Small intestine (tissue), 7 donors: Measurements from ENCODE around the gene C1orf122. TPM values are rescaled to one million over a fixed set of nuclear protein-coding genes. Genes with fewer than 3 reads are reported as not detected.

Source experiments
- DNase-seq, 2 donors: peaks; one replicate each; pipeline versions ENCODE4 v3.0.0 to v3.0.0-alpha.2; 2013
- FAIRE-seq: peaks from 2 replicates; lab custom pipeline; 2012; peaks lifted over from hg19 to GRCh38; lab: Jason Lieb, UNC
- H3K27ac ChIP-seq, 3 donors: one replicate each; pipeline ENCODE4 v1.5.1; 2013; ENCODE audit warnings: low read length in 2 of 3, mild to moderate bottlenecking in 2 of 3, control low read depth in 1 of 3, inconsistent platforms in 1 of 3, low read depth in 1 of 3, moderate library complexity in 1 of 3
- H3K27me3 ChIP-seq, 3 donors: one replicate each; pipeline ENCODE4 v1.6.1; 2013; ENCODE audit warnings: low read length in 3 of 3, inconsistent platforms in 1 of 3; ENCODE audit not compliant: control insufficient read depth in 3 of 3, insufficient read depth in 3 of 3
- H3K36me3 ChIP-seq, 3 donors: one replicate each; pipeline ENCODE4 v1.6.1; 2013; ENCODE audit warnings: low read length in 3 of 3, inconsistent platforms in 1 of 3, low read depth in 1 of 3, mild to moderate bottlenecking in 1 of 3, moderate library complexity in 1 of 3; ENCODE audit not compliant: control insufficient read depth in 3 of 3, insufficient read depth in 2 of 3
- H3K4me1 ChIP-seq, 3 donors: one replicate each; pipeline ENCODE4 v1.6.1; 2013; ENCODE audit warnings: low read length in 2 of 3, inconsistent platforms in 1 of 3, low read depth in 1 of 3, mild to moderate bottlenecking in 1 of 3, moderate library complexity in 1 of 3; ENCODE audit not compliant: control insufficient read depth in 3 of 3, insufficient read depth in 2 of 3
- H3K4me3 ChIP-seq, 3 donors: one replicate each; pipeline ENCODE4 v1.5.1; 2013; ENCODE audit warnings: low read length in 3 of 3, control low read depth in 1 of 3, inconsistent platforms in 1 of 3, low read depth in 1 of 3, mild to moderate bottlenecking in 1 of 3, moderate library complexity in 1 of 3
- H3K9me3 ChIP-seq, 2 donors: one replicate each; pipeline ENCODE4 v1.6.1; 2013; ENCODE audit warnings: low read depth in 1 of 2, low read length in 1 of 2; ENCODE audit not compliant: control insufficient read depth in 2 of 2, insufficient read depth in 1 of 2
- WGBS, 3 donors: extraction: QIAGEN DNeasy Blood & Tissue Kit; methylation state at CpG; one replicate each; pipeline ENCODE4 v1.1.7; 2013; 5-methylcytosine and 5-hydroxymethylcytosine counted together
- polyA plus RNA-seq, 4 donors: library from polyadenylated mRNA; stranded (reverse) in 3 of 4; unstranded in 1 of 4; fragments of 200-250 nt in 3 of 4; fragments of 120-200 nt in 1 of 4; gene quantifications; one replicate each; pipeline versions ENCODE4 v1.2.1 to v1.2.3, GENCODE V29; 2013
- donor health status: healthy with polysubstance abuse.
- donor health status: control.
- donor health status: control.
- donor health status: Bipolar disorder and iron deficiency.
- donor health status: healthy.

The C1orf122 gene
- polyA plus RNA-seq, 4 donors = 29.6 to 44.0 (median 38.6) TPM

DNA sequence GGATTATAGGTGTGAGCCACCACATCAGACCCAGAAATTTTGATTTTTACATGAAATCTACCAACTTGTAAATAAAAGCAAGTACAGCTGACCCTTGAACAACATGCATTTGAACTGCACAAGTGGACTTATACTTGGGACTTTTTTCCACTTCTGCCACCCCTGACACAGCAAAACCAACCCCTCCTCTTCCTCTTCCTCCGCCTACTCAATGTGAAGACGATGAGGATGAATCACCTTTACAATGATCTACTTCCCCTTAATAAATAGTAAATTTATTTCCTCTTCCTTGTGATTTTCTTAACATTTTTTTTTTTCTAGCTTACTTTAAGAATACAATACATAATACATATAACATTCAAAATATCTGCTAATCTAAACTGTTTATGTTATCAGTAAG is 17.9 kb downstream of the C1orf122 start:
- H3K36me3 ChIP-seq = peaks cover 6 to 22% (median 11%) of the 10 kb centered on the region in 3 donors
- 49 to 67% (median 64%) methylated on average over 2 of the region's 2 CpGs for WGBS, 3 donors
- no peak for FAIRE-seq

DNA sequence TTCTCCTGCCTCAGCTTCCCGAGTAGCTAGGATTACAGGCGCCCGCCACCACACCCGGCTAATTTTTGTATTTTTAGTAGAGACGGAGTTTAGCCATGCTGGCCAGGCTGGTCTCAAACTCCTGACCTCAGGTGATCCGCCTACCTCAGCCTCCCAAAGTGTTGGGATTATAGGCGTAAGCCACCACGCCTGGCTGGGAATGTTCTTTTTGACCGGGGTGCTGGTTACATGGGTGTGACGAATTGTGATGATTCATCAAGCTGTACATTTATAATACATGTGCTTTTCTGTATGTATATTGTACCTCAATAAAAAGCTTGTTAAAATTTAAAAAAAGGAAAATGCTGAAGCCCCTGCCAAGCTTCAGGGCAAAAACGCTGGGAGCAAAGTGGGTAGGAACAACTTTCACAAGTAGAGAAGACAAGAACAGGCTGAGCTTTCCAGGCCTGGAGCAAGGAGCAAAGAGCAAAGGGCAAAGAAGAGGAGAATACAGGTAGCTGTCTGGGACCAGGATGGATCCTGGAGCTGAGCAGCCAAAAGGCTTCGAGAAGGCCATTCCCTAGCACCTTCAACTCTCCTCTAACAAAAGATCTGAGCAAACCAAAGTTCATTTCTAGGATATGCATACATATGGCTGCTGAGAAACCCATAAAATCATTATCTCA is 21.0 kb downstream of the C1orf122 start:
- Histone ChIP-seq H3K9me3 (no peaks in the 10 kb centered on the region), H3K4me1 (no peaks in the 10 kb centered on the region), H3K27me3 (no peaks in the 10 kb centered on the region), H3K27ac (peak overlapping the region in 2 of 3 donors; percentile 54 to 64), H3K36me3 (peaks cover 4 to 16% (median 4%) of the 10 kb centered on the region in 3 donors), H3K4me3 (no peak overlapping the region)
- FAIRE-seq = no peak
- DNase-seq = peak; percentile 30 to 80
- 65 to 83% (median 72%) methylated on average over 12 of the region's 12 CpGs for WGBS, 3 donors

More for the DNA sequence above, 17.9 kb downstream of the C1orf122 start:
- no peak overlapping the region for H3K27ac ChIP-seq
- H3K4me1 ChIP-seq = no peaks in the 10 kb centered on the region
- no peaks in the 10 kb centered on the region for H3K9me3 ChIP-seq
- H3K4me3 ChIP-seq = no peak overlapping the region
- DNase-seq = no peak
- no peaks in the 10 kb centered on the region for H3K27me3 ChIP-seq

DNA sequence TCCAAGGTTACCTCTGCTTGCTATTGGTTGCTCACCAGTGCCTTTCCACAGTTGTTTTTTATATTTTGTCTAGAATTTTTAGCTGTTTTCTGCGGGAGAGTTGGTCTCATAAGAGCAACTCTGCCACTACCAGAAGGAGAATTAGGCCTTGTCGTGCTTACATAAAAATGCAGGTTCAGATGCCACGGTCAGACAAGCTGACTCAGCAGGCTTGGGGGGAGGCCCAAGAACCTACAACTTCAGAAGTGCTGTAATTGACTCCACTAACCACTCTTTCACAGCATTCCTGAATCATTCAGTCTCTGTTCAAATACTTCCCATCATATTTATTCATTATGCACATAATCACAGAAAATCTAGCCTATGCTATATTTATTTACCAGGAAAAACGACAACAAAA is 23.5 kb downstream of the C1orf122 start:
- Histone ChIP-seq H3K36me3 (peaks cover 6 to 21% (median 10%) of the 10 kb centered on the region in 3 donors), H3K27ac (no peak overlapping the region), H3K4me3 (no peak overlapping the region), H3K9me3 (no peaks in the 10 kb centered on the region), H3K27me3 (no peaks in the 10 kb centered on the region), H3K4me1 (no peaks in the 10 kb centered on the region)
- no peak for DNase-seq
- 94 to 100% (median 94%) methylated on average over 4 of the region's 4 CpGs for WGBS, 3 donors
- FAIRE-seq = no peak

DNA sequence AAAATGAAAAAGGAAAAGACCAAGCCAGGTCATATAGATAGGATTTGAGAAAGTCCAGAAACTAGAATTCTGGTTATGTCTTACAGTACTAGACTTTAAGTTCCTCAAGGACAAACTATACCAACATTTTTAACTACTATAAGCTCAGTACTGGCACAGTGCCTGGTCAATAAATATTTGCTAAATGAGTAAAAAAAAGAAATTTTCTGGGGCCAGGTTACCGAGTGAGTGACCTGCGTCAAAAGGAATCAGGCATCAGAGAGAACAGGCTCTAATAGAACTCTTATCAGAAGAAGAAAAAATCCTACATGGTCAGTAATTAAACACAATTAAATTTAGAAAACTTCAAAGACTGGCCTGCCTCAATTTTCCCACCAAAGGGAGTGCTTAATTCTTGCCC is 24.2 kb downstream of the C1orf122 start:
- Histone ChIP-seq H3K36me3 (peaks cover 6 to 19% (median 10%) of the 10 kb centered on the region in 3 donors), H3K27ac (no peak overlapping the region), H3K4me1 (no peaks in the 10 kb centered on the region), H3K4me3 (no peak overlapping the region), H3K9me3 (no peaks in the 10 kb centered on the region), H3K27me3 (no peaks in the 10 kb centered on the region)
- DNase-seq = no peak
- FAIRE-seq = no peak
- WGBS, 3 donors = 75 to 93% (median 86%) methylated on average over 2 of the region's 2 CpGs

DNA sequence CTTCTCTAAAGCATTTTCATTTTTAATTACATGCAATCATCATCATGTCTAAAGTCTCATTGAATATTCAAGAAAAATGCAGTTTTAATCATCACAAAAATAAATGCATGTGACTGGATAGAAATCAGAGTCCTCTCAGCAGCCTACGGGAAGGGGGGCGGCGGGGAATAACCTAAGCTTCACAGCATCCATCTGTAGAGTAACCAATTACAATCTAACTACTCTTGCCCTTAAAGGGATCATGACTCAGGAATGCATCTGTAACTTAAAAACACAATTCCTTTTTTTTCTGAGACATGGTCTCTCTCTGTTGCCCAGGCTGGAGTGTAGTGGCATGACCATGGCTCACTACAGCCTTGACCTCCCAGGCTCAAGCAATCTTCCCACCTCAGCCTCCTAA is 29.2 kb downstream of the C1orf122 start:
- Histone ChIP-seq H3K36me3 (peaks cover 17 to 31% (median 18%) of the 10 kb centered on the region in 3 donors), H3K4me3 (no peak overlapping the region), H3K4me1 (no peaks in the 10 kb centered on the region), H3K27ac (no peak overlapping the region), H3K27me3 (no peaks in the 10 kb centered on the region), H3K9me3 (no peaks in the 10 kb centered on the region)
- DNase-seq = no peak
- WGBS, 3 donors = 67 to 94% (median 82%) methylated on average over 3 of the region's 3 CpGs
- FAIRE-seq = no peak

DNA sequence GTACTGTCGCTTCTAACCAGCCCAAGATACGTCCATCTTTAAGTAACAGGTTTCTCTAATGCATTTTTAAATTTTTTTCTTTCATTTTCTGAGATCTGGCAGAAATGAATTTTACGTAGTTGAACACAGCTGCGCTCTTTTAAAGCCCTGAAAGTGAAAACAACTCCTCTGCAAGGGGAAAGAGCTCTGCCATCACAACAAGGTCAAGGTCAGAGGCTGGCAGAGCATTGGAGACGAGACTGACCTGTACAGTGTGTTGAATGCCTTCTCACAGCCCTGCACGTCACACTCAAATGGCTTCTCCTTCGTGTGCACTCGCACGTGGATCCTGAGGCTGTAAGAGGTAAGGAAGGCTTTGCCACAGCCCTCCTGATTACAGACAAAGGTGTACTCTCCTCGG is 32.1 kb downstream of the C1orf122 start:
- DNase-seq (no peak), FAIRE-seq (no peak)
- no peaks in the 10 kb centered on the region for H3K27me3 ChIP-seq
- no peaks in the 10 kb centered on the region for H3K9me3 ChIP-seq
- peaks cover 0 to 2% (median 0%) of the 10 kb centered on the region in 3 donors for H3K4me1 ChIP-seq
- peaks cover 8 to 23% (median 19%) of the 10 kb centered on the region in 3 donors for H3K36me3 ChIP-seq
- WGBS, 3 donors = 94 to 95% (median 94%) methylated on average over 10 of the region's 10 CpGs
- H3K4me3 ChIP-seq = no peak overlapping the region
- H3K27ac ChIP-seq = no peak overlapping the region

DNA sequence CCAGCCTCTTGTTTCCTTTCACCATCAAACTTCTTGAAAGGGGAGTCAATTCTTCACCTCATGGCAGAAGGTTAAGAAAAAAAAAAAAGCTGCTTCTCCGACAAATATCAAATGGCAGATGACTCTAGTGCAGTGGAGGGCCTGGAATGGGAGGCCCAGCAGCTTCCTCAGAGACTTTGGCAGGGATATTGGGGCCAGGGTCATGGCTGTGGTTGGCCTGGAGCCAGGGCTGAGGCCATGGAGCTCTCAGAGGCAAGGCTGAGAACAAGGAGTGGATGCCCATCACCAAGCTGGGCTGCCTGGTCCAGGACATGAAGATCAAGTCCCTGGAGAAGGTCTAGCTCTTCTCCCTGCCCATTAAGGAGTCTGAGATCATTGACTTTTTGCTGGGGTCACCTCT is 33.1 kb downstream of the C1orf122 start:
- Histone ChIP-seq H3K36me3 (peaks cover 8 to 25% (median 17%) of the 10 kb centered on the region in 3 donors), H3K4me1 (peaks cover 0 to 2% (median 0%) of the 10 kb centered on the region in 3 donors), H3K27me3 (no peaks in the 10 kb centered on the region), H3K4me3 (no peak overlapping the region), H3K27ac (no peak overlapping the region), H3K9me3 (no peaks in the 10 kb centered on the region)
- WGBS, 3 donors = 87 to 93% (median 92%) methylated on average over 1 of the region's 1 CpG
- DNase-seq (no peak), FAIRE-seq (no peak)

DNA sequence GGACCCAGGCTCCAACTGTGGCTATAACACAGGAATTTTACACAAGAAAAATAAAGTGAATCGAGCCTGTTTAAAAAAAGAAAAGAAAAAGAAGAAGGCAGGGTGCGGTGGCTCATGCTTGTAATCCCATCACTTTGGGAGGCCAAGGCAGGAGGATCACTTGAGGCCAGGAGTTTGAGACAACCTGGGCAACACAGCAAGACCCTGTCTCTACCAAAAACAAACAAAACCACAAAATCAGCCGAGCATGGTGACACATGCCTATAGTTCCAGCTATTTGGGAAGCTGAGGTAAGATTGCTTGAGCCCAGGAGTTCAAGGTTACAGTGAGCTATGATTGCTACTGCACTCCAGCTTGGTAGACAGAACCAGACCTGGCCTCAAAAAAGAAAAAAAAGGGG is 34.1 kb downstream of the C1orf122 start:
- Histone ChIP-seq H3K27ac (no peak overlapping the region), H3K27me3 (no peaks in the 10 kb centered on the region), H3K4me1 (peaks cover 0 to 6% (median 0%) of the 10 kb centered on the region in 3 donors), H3K36me3 (peaks cover 8 to 25% (median 17%) of the 10 kb centered on the region in 3 donors), H3K9me3 (no peaks in the 10 kb centered on the region), H3K4me3 (no peak overlapping the region)
- FAIRE-seq = no peak
- DNase-seq = no peak
- 88 to 92% (median 91%) methylated on average over 3 of the region's 3 CpGs for WGBS, 3 donors
